Endothelial cell of umbilical vein (primary cell): ENCODE data around the gene SLCO2A1. TPM values are rescaled to one million over a fixed set of nuclear protein-coding genes. Genes with fewer than 3 reads are reported as not detected.

ENCODE experiments used
- BruUV-seq: library from RNA; stranded (reverse); fragments of 400-500 nt; replicated peaks from 2 replicates; lab custom pipeline; 2021; lab: Mats Ljungman, UMichigan
- CTCF ChIA-PET: fragments of 300-600, 350-600 bp; sonication (Branson Sonifier 250); formaldehyde crosslinking; loops from one replicate; lab custom pipeline; 2021; ENCODE audit warnings: antibody characterized with exemption, inconsistent platforms; lab: Charles Lee
- POLR2A ChIA-PET: fragments of 300-600, 350-600 bp; sonication (Branson Sonifier 250); formaldehyde crosslinking; loops from one replicate; lab custom pipeline; 2021; ENCODE audit warnings: antibody characterized with exemption, inconsistent platforms; lab: Charles Lee
- DNase-seq: peaks from one replicate; pipeline ENCODE4 v3.0.0-alpha.2; 2011; ENCODE audit warnings: low read depth, low spot score
- FAIRE-seq: peaks from 2 replicates; lab custom pipeline; 2011; peaks lifted over from hg19 to GRCh38; lab: Jason Lieb, UNC
- H2AFZ ChIP-seq: 2 replicates; pipeline ENCODE4 v1.6.0; 2012; ENCODE audit warnings: low read depth, low read length, control low read depth, inconsistent platforms
- H3K27ac ChIP-seq: 2 replicates; pipeline ENCODE4 v1.5.1; 2011; ENCODE audit warnings: low read depth, mild to moderate bottlenecking, control low read depth, low read length, moderate library complexity; ENCODE audit not compliant: insufficient read depth
- H3K27me3 ChIP-seq, 2 experiments: 2 replicates each; pipeline versions ENCODE4 v1.6.0 to v1.6.1; 2011; ENCODE audit warnings: low read length in 2 of 2, mixed read lengths in 1 of 2; ENCODE audit not compliant: control insufficient read depth in 2 of 2, insufficient read depth in 2 of 2
- H3K36me3 ChIP-seq, 2 experiments: 2 replicates in 1 of 2; 3 replicates in 1 of 2; pipeline ENCODE4 v1.5.1; 2011; ENCODE audit warnings: low read length in 2 of 2, mild to moderate bottlenecking in 1 of 2, moderate library complexity in 1 of 2; ENCODE audit not compliant: control insufficient read depth in 2 of 2, insufficient read depth in 2 of 2; ENCODE audit errors: extremely low read depth in 1 of 2
- H3K4me1 ChIP-seq: 3 replicates; pipeline ENCODE4 v1.5.1; 2011; ENCODE audit warnings: mild to moderate bottlenecking, low read length; ENCODE audit not compliant: control insufficient read depth, insufficient read depth; ENCODE audit errors: extremely low read depth
- H3K4me2 ChIP-seq: 2 replicates; pipeline ENCODE4 v1.6.1; 2011; ENCODE audit warnings: low read length, control low read depth, mixed read lengths; ENCODE audit not compliant: insufficient read depth
- H3K4me3 ChIP-seq, 3 experiments: fragments of 200-600 bp in 1 of 3; sonication (generic), shearing (Covaris generic) in 1 of 3; replicated peaks in 1 of 3; 2 replicates each; pipeline ENCODE4 v1.5.1; 2011 to 2016; ENCODE audit warnings: control low read depth in 3 of 3, low read length in 3 of 3, mild to moderate bottlenecking in 2 of 3, inconsistent platforms in 1 of 3, low read depth in 1 of 3, moderate library complexity in 1 of 3; ENCODE audit not compliant: insufficient read depth in 1 of 3
- H3K79me2 ChIP-seq: 2 replicates; pipeline ENCODE4 v1.6.0; 2012; ENCODE audit warnings: low read length, inconsistent platforms; ENCODE audit not compliant: control insufficient read depth, insufficient read depth
- H3K9ac ChIP-seq: replicated peaks from 2 replicates; pipeline ENCODE3; 2011; ENCODE audit warnings: low read length, control low read depth; ENCODE audit not compliant: insufficient read depth; ENCODE audit errors: extremely low read depth
- H3K9me1 ChIP-seq: replicated peaks from 3 replicates; pipeline ENCODE4 v1.6.0; 2011; ENCODE audit warnings: mild to moderate bottlenecking, low read length; ENCODE audit not compliant: control insufficient read depth, insufficient read depth; ENCODE audit errors: extremely low read depth
- H3K9me3 ChIP-seq: replicated peaks from 2 replicates; pipeline ENCODE4 v1.5.1; 2012; ENCODE audit warnings: low read length, inconsistent platforms; ENCODE audit not compliant: control insufficient read depth, insufficient read depth
- H4K20me1 ChIP-seq: replicated peaks from 2 replicates; pipeline ENCODE3; 2011; ENCODE audit warnings: mild to moderate bottlenecking, low read length; ENCODE audit not compliant: control insufficient read depth, insufficient read depth; ENCODE audit errors: extremely low read depth
- EZH2 ChIP-seq: IDR thresholded peaks from 2 replicates; pipeline ENCODE4 v1.6.1; 2012; ENCODE audit warnings: borderline replicate concordance, low read depth, mild to moderate bottlenecking, moderate library complexity, low read length, inconsistent platforms; ENCODE audit not compliant: severe bottlenecking
- FOS ChIP-seq: IDR thresholded peaks from 2 replicates; pipeline ENCODE4 v1.6.1; 2011; ENCODE audit warnings: mild to moderate bottlenecking, low read length, moderate library complexity, borderline replicate concordance; ENCODE audit not compliant: insufficient read depth
- GATA2 ChIP-seq: IDR thresholded peaks from 2 replicates; pipeline ENCODE4 v1.7.0; 2011; ENCODE audit warnings: low read depth, mild to moderate bottlenecking, moderate library complexity, mixed read lengths, low read length; ENCODE audit not compliant: insufficient read length, insufficient read depth
- JUN ChIP-seq: IDR thresholded peaks from 2 replicates; pipeline ENCODE4 v1.6.1; 2011; ENCODE audit warnings: borderline replicate concordance, low read depth; ENCODE audit not compliant: insufficient read length, insufficient read depth
- MYC ChIP-seq: IDR thresholded peaks from one replicate; pipeline ENCODE4 v1.6.1; 2011; ENCODE audit warnings: mild to moderate bottlenecking, low read depth, low read length
- POLR2A ChIP-seq: IDR thresholded peaks from 2 replicates; pipeline ENCODE4 v1.6.1; 2012; ENCODE audit warnings: low read depth, mild to moderate bottlenecking, control low read depth, low read length
- POLR2AphosphoS5 ChIP-seq: IDR thresholded peaks from 2 replicates; pipeline ENCODE4 v1.6.1; 2012; ENCODE audit warnings: low read depth, mild to moderate bottlenecking, control low read depth, low read length, moderate library complexity; ENCODE audit not compliant: insufficient read depth
- dilution Hi-C: fragments of 300-500 bp; cut with MboI; formaldehyde crosslinking; loops from one replicate; pipeline ENCODE4 v1.15.0; 2019; ENCODE audit warnings: low sequenced_read_pairs; ENCODE audit not compliant: extremely low pct_ligation_motif_present
- intact Hi-C: fragments of 100-400 bp; cut with micrococcal nuclease; formaldehyde crosslinking; loops from one replicate; pipeline ENCODE4 v1.10.0; 2022
- polyA plus RNA-seq, 4 experiments: library from polyadenylated mRNA; depleted of rRNA in 3 of 4; stranded (reverse) in 3 of 4; unstranded in 1 of 4; fragments of >200 nt; gene quantifications; 2 replicates each; pipeline versions ENCODE4 v1.2.1 to v1.2.3, GENCODE V29; 2011 to 2012; ENCODE audit warnings: missing spikeins in 1 of 4
- total RNA-seq: library from RNA; stranded (reverse); gene quantifications from 2 replicates; pipeline ENCODE4 v1.2.3, GENCODE V29; 2021
- TF ChIP-seq, protein P1 (sequence below): IDR thresholded peaks from 2 replicates; pipeline ENCODE4 v1.6.1; 2011; ENCODE audit not compliant: insufficient read depth, insufficient read length
- TF ChIP-seq, protein P2 (sequence below), 2 donors: IDR thresholded peaks; 1 replicate in 1 of 2; 2 replicates in 1 of 2; pipeline ENCODE4 v1.5.1; 2011; ENCODE audit warnings: low read length in 2 of 2, mild to moderate bottlenecking in 2 of 2, moderate library complexity in 2 of 2, control low read depth in 1 of 2, inconsistent platforms in 1 of 2, low read depth in 1 of 2; ENCODE audit not compliant: insufficient read depth in 1 of 2; ENCODE audit errors: extremely low read depth in 1 of 2

The SLCO2A1 gene
- total and polyA plus RNA-seq, 2 donors (not counting 3 experiments of a cell fraction or from before 2014, with no cell fraction given), result 1.4 to 11.9 TPM

DNA sequence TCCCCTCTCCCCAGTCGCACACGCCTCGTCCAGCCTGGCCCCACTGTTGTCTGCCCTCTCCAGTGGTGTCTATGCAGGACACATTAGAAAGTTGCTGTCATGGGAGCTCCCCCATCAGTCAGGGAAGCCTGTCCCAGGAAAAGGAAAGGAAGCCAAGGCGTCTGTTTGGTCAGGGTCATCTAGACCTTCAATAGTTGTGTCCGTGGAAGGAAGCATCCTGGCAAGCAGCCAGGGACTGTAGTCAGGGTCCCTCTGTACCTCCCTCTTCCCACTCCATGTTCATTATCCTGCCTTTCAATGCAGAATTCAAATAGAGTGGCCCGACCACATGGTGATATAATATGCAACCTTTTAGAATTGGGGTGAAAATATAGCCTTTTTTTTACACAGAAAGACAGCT, 73.4 kb downstream of the SLCO2A1 start:
- no peak overlapping the region for H3K4me2 ChIP-seq
- no peaks in the 10 kb centered on the region for H3K9me1 ChIP-seq
- peak; percentile 35 for FAIRE-seq
- CTCF ChIA-PET, result interaction anchor here (0.7 to 2.0 kb wide), 3 partner anchors 9 to 18 kb away, joined by 3 to 8 read pairs (median 3); no protein-coding TSS in a partner anchor
- no peak for DNase-seq
- POLR2A ChIA-PET, result no interaction called here
- TF ChIP-seq EZH2, result no peak
- TF ChIP-seq MYC, result no peak
- no peak for TF ChIP-seq JUN
- no peak for TF ChIP-seq FOS
- TF ChIP-seq POLR2A, result no peak
- TF ChIP-seq POLR2AphosphoS5, result no peak
- no peak for TF ChIP-seq GATA2
- TF ChIP-seq, protein P1, sequence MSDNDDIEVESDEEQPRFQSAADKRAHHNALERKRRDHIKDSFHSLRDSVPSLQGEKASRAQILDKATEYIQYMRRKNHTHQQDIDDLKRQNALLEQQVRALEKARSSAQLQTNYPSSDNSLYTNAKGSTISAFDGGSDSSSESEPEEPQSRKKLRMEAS, result no peak
- TF ChIP-seq, protein P2, sequence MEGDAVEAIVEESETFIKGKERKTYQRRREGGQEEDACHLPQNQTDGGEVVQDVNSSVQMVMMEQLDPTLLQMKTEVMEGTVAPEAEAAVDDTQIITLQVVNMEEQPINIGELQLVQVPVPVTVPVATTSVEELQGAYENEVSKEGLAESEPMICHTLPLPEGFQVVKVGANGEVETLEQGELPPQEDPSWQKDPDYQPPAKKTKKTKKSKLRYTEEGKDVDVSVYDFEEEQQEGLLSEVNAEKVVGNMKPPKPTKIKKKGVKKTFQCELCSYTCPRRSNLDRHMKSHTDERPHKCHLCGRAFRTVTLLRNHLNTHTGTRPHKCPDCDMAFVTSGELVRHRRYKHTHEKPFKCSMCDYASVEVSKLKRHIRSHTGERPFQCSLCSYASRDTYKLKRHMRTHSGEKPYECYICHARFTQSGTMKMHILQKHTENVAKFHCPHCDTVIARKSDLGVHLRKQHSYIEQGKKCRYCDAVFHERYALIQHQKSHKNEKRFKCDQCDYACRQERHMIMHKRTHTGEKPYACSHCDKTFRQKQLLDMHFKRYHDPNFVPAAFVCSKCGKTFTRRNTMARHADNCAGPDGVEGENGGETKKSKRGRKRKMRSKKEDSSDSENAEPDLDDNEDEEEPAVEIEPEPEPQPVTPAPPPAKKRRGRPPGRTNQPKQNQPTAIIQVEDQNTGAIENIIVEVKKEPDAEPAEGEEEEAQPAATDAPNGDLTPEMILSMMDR (IDR thresholded peaks at IDR 0.05; ENCODE audit: extremely low read depth in 1 of 2, insufficient read depth in 1 of 2, low read depth in 1 of 2, low read length in 2 of 2), result no peak
- peaks cover 6% of the 10 kb centered on the region for H3K4me1 ChIP-seq
- H3K36me3 ChIP-seq, result no peaks in the 10 kb centered on the region
- H4K20me1 ChIP-seq, result no peaks in the 10 kb centered on the region
- no peaks in the 10 kb centered on the region for H3K27me3 ChIP-seq
- dilution Hi-C loops, result no loop called here
- intact Hi-C loops, result no loop called here
- H3K27ac ChIP-seq, result no peak overlapping the region
- no peak overlapping the region for H3K9ac ChIP-seq
- no peaks in the 10 kb centered on the region for H3K79me2 ChIP-seq
- H3K9me3 ChIP-seq, result no peaks in the 10 kb centered on the region
- BruUV-seq, result no TSS peak
- H2AFZ ChIP-seq, result no peak overlapping the region
- H3K4me3 ChIP-seq, result no peak overlapping the region
